ENCODE measurements around the gene SLFN12L.
"Not testable (repeated sequence)": the region's sequence is repeated elsewhere in the genome, so short reads cannot be mapped to it uniquely, and the experiment has no call there.

Gene SLFN12L

DNA sequence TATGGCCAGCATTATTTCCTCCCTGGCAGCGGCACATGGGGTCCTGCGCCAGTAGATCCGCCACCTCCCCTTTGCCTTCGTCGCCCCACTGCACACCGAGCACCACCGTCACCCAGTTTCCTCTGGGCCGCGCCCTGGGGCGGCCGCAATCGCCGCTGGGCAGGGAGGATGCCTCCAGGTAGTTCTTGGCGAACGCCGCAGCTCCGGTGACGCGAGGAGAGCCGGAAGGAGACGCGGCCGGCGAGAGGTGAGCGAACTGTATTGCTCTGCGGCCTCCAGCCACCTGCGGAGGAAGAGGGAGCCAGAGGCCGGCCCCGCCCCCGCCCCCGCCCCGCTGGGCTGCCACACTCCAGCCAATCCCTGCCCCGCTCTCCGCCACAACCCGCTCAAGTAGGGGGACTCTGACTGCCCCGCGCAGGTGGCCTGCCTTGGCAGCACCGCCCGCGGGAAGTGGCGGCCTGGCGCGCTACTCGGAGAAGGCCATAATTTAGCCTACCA, 77.1 kb downstream of the SLFN12L start:
- Histone ChIP-seq H3K4me1 (ENCODE audit: control insufficient read depth, insufficient read depth, low read length) (peaks cover 5% of the 10 kb centered on the region; the same call in 1 of the 2 replicates), H3K27ac (ENCODE audit: low read depth, low read length) (no peak overlapping the region), H3K36me3 (ENCODE audit: control insufficient read depth, insufficient read depth, low read length) (no peaks in the 10 kb centered on the region), H3K4me3 (ENCODE audit: low read depth, low read length) (peak overlapping the region; percentile 59), H3K9me3 (ENCODE audit: control insufficient read depth, insufficient read depth, low read length) (no peaks in the 10 kb centered on the region), H3K27me3 (ENCODE audit: control insufficient read depth, insufficient read depth, low read length) (peaks cover 66% of the 10 kb centered on the region), H3K9ac (ENCODE audit: low read depth, low read length) (no peak overlapping the region)

DNA sequence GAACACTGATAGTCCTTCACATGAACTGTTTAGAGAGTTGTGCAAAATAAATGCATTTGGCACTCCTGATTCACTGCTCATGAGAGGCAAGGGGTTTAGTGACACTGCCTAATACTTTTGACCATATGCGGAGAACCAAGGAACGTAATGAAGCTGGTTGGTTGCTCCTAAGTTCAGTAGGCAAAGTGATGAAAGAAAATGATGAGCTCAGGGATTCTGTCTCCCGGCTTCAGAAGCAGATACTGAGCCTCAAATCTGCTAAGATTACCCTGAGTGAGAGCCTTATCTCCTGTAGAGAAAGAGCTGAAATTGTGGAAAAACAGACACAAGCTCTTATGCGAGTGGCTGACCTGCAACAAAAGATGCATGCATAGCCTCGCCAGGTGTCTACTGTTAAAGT, 83.4 kb downstream of the SLFN12L start:
- not testable (repeated sequence) for H3K4me3 ChIP-seq (ENCODE audit: low read depth, low read length); H3K27ac ChIP-seq (ENCODE audit: low read depth, low read length); H3K4me1 ChIP-seq (ENCODE audit: control insufficient read depth, insufficient read depth, low read length); H3K9ac ChIP-seq (ENCODE audit: low read depth, low read length); H3K9me3 ChIP-seq (ENCODE audit: control insufficient read depth, insufficient read depth, low read length); H3K36me3 ChIP-seq (ENCODE audit: control insufficient read depth, insufficient read depth, low read length)
- H3K27me3 ChIP-seq (ENCODE audit: control insufficient read depth, insufficient read depth, low read length): peaks cover 69% of the 10 kb centered on the region

DNA sequence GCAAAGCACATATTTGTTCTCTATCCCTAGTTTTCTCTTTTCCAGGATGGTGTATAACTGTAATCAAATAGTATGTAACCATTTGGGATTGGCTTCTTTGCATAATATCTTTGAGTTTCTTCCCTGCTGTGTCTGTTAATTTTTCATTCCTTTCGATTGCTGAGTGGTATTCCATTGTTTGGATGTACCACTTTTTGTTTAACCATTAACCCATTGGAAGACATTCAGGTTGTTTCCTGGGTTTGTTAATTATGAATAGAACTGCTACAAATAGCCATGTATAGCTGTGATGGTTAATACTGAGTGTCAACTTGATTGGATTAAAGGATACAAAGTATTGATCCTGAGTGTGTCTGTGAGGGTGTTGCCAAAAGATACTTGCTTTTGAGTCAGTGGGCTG, 84.3 kb downstream of the SLFN12L start:
- H3K9me3 ChIP-seq (ENCODE audit: control insufficient read depth, insufficient read depth, low read length): no peaks in the 10 kb centered on the region
- no peaks in the 10 kb centered on the region for H3K36me3 ChIP-seq (ENCODE audit: control insufficient read depth, insufficient read depth, low read length)
- H3K4me3 ChIP-seq (ENCODE audit: low read depth, low read length): no peak overlapping the region
- no peak overlapping the region for H3K27ac ChIP-seq (ENCODE audit: low read depth, low read length)
- no peak overlapping the region for H3K9ac ChIP-seq (ENCODE audit: low read depth, low read length)
- peaks cover 3% of the 10 kb centered on the region; the same call in 1 of the 2 replicates for H3K4me1 ChIP-seq (ENCODE audit: control insufficient read depth, insufficient read depth, low read length)
- H3K27me3 ChIP-seq (ENCODE audit: control insufficient read depth, insufficient read depth, low read length): peaks cover 64% of the 10 kb centered on the region

DNA sequence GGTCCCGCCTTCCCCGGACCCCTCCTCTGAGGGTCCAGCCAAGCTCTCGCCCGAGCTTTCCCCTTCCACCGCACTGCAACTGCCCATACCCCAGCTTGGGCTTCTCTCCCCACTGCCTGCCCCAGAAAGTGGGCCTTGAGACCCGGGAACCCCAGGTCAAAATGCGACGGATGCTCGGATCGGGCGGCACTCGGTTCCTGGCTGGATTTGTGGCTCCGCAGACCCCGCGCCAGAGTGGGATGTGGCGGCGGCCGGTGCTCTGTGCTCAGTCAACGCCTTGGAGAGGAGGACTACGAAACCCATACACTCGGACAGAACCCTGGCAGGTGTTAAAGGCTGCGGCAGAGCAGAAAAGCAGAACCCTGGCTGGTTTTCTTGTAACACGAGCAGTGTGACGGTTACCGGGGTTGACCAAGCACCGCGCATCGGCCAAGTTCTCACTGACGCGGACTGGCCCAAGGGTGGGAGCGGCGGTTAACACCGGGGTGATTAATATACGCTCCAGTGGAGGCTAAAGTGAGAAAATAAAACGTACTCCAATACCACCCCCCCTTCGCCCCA, 88.0 kb downstream of the SLFN12L start:
- peaks cover 10% of the 10 kb centered on the region for H3K4me1 ChIP-seq (ENCODE audit: control insufficient read depth, insufficient read depth, low read length)
- peaks cover 57% of the 10 kb centered on the region for H3K27me3 ChIP-seq (ENCODE audit: control insufficient read depth, insufficient read depth, low read length)
- peak overlapping the region; percentile 78; the same call in 1 of the 2 replicates for H3K9ac ChIP-seq (ENCODE audit: low read depth, low read length)
- no peak overlapping the region for H3K27ac ChIP-seq (ENCODE audit: low read depth, low read length)
- peak overlapping the region; percentile 77 for H3K4me3 ChIP-seq (ENCODE audit: low read depth, low read length)
- H3K36me3 ChIP-seq (ENCODE audit: control insufficient read depth, insufficient read depth, low read length): no peaks in the 10 kb centered on the region
- no peaks in the 10 kb centered on the region for H3K9me3 ChIP-seq (ENCODE audit: control insufficient read depth, insufficient read depth, low read length)

DNA sequence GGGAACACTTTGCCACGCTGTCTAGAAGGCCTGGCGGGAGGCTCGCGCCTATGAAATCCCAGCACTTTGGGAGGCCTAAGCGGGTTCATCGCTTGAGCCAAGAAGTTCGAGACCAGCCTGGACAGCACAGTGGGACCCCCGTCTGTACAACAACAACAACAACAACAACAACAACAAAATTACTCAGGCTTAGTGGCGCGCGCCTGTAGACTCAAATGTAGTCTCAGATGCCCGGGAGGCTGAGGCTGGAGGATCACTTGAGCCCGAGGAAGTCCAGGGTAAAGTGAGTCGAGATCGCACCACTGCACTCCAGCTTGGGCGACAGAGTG, 88.6 kb downstream of the SLFN12L start:
- Histone ChIP-seq H3K27ac (ENCODE audit: low read depth, low read length) (peak overlapping the region; percentile 79), H3K9ac (ENCODE audit: low read depth, low read length) (peak overlapping the region; percentile 78)

DNA sequence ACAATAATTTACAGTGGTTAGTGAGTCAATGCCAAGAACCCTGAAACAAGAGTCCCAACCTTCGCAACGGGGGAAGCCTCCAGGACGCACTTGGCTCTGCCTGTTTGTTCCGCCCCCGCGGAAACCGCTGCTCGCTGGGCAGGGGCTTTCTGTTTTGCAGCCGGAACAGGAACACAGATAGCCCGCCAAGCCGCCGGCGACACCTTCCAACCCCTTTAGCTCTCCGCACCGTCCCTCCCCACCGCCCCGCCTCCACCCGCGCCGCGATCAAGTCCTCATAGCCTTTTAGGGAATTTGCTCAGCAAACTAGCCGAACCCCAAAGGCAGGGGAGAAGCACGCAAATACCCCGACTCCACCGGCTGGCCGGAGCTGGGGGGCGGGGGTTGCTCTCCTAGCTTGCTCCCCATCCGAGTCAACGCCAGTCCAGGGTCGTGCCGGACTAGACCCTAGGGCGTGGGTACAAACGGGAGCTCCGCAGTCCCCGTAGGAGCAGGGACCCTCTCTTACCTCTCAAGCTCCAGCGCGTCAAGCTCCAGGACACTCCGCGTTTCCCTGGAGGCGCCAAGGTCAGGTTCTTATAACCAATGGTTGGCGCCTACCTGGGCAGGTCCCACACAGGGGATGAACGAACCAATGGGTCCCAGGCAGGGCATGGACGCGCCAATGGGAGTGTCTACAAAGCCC, 89.1 kb downstream of the SLFN12L start, which contains the start of gene SLFN13:
Gene SLFN13, minus strand, starts transcription at position 553 of the 685 bp plus-strand sequence. CDS start 3,086 bp downstream, outside the sequence.
- Histone ChIP-seq H3K4me3 (ENCODE audit: low read depth, low read length) (peak within 1 kb of the TSS; percentile 77), H3K27me3 (ENCODE audit: control insufficient read depth, insufficient read depth, low read length) (peaks cover 50% of the 10 kb centered on the region), H3K9ac (ENCODE audit: low read depth, low read length) (peak within 1 kb of the TSS; percentile 78), H3K9me3 (ENCODE audit: control insufficient read depth, insufficient read depth, low read length) (no peaks in the 10 kb centered on the region), H3K27ac (ENCODE audit: low read depth, low read length) (peak within 1 kb of the TSS; percentile 79), H3K4me1 (ENCODE audit: control insufficient read depth, insufficient read depth, low read length) (peaks cover 10% of the 10 kb centered on the region), H3K36me3 (ENCODE audit: control insufficient read depth, insufficient read depth, low read length) (0 out of 2 replicates have a peak, but pooled peaks cover 3% of the 10 kb centered on the region)

More for the DNA sequence above, 88.6 kb downstream of the SLFN12L start:
- Histone ChIP-seq H3K27me3 (ENCODE audit: control insufficient read depth, insufficient read depth, low read length) (peaks cover 54% of the 10 kb centered on the region), H3K9me3 (ENCODE audit: control insufficient read depth, insufficient read depth, low read length) (no peaks in the 10 kb centered on the region), H3K4me3 (ENCODE audit: low read depth, low read length) (peak overlapping the region; percentile 77), H3K36me3 (ENCODE audit: control insufficient read depth, insufficient read depth, low read length) (no peaks in the 10 kb centered on the region), H3K4me1 (ENCODE audit: control insufficient read depth, insufficient read depth, low read length) (peaks cover 10% of the 10 kb centered on the region)

DNA sequence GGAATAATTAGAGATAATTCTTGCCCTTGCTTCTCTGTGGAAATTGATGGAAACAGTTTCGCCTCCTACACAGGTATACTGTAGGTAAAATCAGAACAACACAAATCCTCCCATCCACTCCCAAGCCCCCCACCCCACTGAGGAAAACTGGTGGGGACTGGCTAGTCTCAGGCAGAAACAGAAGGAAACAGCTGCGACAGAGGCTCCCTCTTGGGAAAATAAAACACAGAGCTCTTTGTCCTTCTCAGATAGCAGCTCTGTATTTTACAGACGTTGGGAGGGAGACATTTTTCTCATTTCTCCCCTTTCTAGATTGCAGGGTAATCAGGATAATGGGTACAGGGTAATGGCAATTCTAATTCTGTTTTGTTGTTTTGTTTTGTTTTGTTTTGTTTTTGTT, 90.0 kb downstream of the SLFN12L start:
- H3K9ac ChIP-seq (ENCODE audit: low read depth, low read length): peak overlapping the region; percentile 26
- H3K27me3 ChIP-seq (ENCODE audit: control insufficient read depth, insufficient read depth, low read length): peaks cover 42% of the 10 kb centered on the region
- H3K4me1 ChIP-seq (ENCODE audit: control insufficient read depth, insufficient read depth, low read length): peaks cover 10% of the 10 kb centered on the region
- peak overlapping the region; percentile 79 for H3K27ac ChIP-seq (ENCODE audit: low read depth, low read length)
- no peaks in the 10 kb centered on the region for H3K9me3 ChIP-seq (ENCODE audit: control insufficient read depth, insufficient read depth, low read length)
- 0 out of 2 replicates have a peak, but pooled peaks cover 4% of the 10 kb centered on the region for H3K36me3 ChIP-seq (ENCODE audit: control insufficient read depth, insufficient read depth, low read length)
- H3K4me3 ChIP-seq (ENCODE audit: low read depth, low read length): peak overlapping the region; percentile 77

DNA sequence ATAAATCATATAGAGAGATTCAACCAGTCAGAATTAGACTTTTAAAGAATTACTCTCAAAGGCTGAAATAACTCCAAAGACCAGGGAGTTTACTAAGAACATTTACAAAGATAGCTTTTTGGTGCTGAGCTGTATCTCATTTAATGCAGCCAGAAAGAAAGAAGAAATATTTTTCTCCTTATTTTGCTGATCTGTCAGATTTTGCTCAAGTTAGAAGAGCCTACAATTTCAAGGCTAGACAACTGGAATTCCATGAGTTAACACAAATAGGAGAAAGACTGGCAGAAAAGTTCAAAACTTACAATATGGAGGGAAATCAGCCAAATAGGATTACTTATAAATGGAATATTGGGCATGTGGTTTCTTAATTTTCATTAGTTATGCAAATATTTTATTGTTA, 99.0 kb downstream of the SLFN12L start:
- Histone ChIP-seq H3K9me3 (ENCODE audit: control insufficient read depth, insufficient read depth, low read length) (no peaks in the 10 kb centered on the region), H3K4me3 (ENCODE audit: low read depth, low read length) (no peak overlapping the region)

DNA sequence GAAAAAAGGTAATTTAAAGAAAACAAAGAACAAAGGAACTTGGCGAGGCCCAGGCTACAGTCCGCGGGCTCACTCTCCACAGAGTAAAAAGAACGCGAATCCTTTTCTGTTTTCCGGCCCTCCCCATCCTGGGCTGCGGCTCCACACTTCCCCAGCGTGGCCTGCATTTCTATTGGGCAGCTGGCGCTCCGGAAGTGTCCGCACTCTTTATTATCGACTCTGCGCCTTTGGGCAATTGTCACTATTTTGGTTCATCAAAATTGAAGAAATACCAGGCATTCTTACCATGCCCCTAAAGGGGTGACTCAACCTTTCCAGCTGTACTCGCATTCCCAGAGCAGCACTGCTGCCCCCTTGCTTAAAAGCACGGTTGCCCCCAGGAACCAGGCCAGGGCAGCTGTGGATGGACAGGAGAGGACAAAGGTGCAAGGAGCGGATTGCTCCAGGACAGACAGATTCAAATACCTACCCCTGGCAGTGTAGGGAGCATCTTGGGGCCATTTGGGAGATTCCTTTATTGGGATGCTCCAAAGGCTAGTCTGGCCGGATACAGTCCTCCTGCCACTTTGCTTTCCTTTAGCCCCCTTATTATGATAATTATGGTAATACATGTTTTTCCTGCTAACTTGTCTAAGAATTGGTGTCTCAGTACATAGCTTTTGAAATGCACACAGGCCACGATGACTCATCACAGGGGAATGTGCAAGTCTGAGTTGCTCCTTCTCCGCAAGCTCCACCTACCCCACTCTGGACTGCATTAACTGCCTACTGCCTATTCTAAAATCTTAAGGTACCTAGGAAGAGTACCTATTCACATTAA, 104.2 kb downstream of the SLFN12L start:
- no peaks in the 10 kb centered on the region for H3K9me3 ChIP-seq (ENCODE audit: control insufficient read depth, insufficient read depth, low read length)
- peak overlapping the region; percentile 77 for H3K9ac ChIP-seq (ENCODE audit: low read depth, low read length)
- peak overlapping the region; percentile 98 for H3K27ac ChIP-seq (ENCODE audit: low read depth, low read length)
- H3K4me3 ChIP-seq (ENCODE audit: low read depth, low read length): peak overlapping the region; percentile 75
- no peaks in the 10 kb centered on the region for H3K36me3 ChIP-seq (ENCODE audit: control insufficient read depth, insufficient read depth, low read length)
- peaks cover 20% of the 10 kb centered on the region for H3K27me3 ChIP-seq (ENCODE audit: control insufficient read depth, insufficient read depth, low read length)
- H3K4me1 ChIP-seq (ENCODE audit: control insufficient read depth, insufficient read depth, low read length): peaks cover 47% of the 10 kb centered on the region

More for the DNA sequence above, 99.0 kb downstream of the SLFN12L start:
- H3K9ac ChIP-seq (ENCODE audit: low read depth, low read length): no peak overlapping the region
- peaks cover 12% of the 10 kb centered on the region for H3K27me3 ChIP-seq (ENCODE audit: control insufficient read depth, insufficient read depth, low read length)
- peaks cover 11% of the 10 kb centered on the region for H3K4me1 ChIP-seq (ENCODE audit: control insufficient read depth, insufficient read depth, low read length)
- H3K36me3 ChIP-seq (ENCODE audit: control insufficient read depth, insufficient read depth, low read length): 0 out of 2 replicates have a peak, but pooled peaks cover 2% of the 10 kb centered on the region
- no peak overlapping the region for H3K27ac ChIP-seq (ENCODE audit: low read depth, low read length)

DNA sequence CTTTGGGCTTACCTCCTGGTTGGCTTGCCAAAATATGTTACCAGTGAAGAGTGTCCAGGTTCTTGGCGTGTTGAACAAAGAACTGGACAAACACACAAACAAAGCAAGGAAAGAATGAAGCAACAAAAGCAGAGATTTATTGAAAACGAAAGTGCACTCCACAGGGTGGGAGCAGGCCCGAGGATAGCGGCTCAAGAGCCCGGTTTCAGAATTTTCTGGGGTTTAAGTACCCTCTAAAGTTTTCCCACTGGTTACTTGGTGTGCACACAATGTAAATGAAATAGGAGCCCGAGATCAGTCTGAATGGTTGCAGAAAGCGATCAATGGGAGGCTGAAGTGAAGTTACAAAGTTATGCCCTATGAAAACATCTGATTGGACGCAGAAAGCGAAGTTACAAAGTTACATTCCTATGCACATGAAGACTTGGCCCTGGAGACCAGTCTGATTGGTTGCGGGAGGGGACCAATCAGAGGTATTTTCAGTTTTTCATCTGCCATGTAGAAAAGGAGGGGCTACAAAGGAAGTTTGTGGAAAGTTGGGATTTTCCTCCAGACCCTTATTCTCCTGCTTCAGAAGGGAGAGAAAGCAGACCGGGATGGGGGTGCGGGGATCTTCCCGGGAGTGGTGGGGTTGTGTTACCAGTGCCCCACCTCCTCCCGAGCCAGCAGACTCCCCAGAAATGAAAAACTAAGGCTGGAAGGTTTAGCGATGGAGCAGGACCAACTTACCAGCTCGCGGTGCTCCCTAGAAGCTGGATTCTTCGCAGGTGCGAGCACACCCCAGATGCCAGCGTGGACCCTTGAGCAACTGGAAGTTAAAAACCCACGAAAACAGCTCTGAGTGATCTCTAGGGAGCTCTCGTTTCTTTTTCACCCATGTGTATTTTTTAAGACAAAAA, 105.1 kb downstream of the SLFN12L start, which contains the start of gene SLFN12:
Gene SLFN12, minus strand, starts transcription at position 325 of the 899 bp plus-strand sequence. CDS start 9,472 bp downstream, outside the sequence.
- Histone ChIP-seq H3K9me3 (ENCODE audit: control insufficient read depth, insufficient read depth, low read length) (no peaks in the 10 kb centered on the region), H3K4me3 (ENCODE audit: low read depth, low read length) (peak within 1 kb of the TSS; percentile 75), H3K27me3 (ENCODE audit: control insufficient read depth, insufficient read depth, low read length) (peaks cover 20% of the 10 kb centered on the region), H3K9ac (ENCODE audit: low read depth, low read length) (peak within 1 kb of the TSS; percentile 77), H3K36me3 (ENCODE audit: control insufficient read depth, insufficient read depth, low read length) (no peaks in the 10 kb centered on the region), H3K27ac (ENCODE audit: low read depth, low read length) (peak within 1 kb of the TSS; percentile 98), H3K4me1 (ENCODE audit: control insufficient read depth, insufficient read depth, low read length) (peaks cover 55% of the 10 kb centered on the region)

Measured in HUES48 (cell line).